HG03066 (cell line): ENCODE data around the gene NUBPL.

Experiments used
- ATAC-seq: cut with Tn5 transposase; IDR thresholded peaks from one replicate; pipeline ENCODE4 v1.9.1; 2021; ENCODE audit warnings: low read depth; ENCODE audit not compliant: unreplicated experiment

The NUBPL gene

DNA sequence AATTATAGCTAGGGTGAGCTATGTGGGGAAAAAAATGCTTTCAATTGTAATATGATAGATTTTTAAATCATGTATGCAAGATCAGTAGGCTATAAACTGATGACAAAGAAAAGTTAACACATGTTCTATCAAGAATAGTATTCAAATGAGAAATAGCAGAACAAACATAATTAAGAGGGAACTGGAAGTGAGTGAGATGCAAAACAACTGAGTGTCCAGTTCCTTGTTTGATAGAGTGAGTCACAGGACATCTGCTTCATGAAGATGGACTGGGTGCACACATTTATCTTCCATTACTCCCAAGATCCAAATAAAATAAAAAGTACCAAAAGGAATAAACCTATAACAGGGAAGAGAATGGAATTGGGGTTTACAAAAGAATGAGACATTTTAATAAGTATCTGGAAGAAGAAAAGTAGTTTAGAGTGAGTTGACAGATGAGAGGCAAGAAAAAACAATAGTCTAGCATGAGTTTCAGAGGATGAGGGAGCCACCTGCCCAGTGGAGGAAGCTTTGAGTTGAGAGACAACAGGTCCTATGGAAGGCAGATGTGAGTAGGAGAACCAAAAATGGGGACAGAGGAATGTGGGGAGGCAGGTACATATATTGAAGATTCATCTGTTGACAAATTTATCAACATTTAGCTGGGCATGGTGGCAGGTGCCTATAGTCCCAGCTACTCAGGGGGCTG is 337.8 kb downstream of the NUBPL start:
- no peak for ATAC-seq

- no peak for ATAC-seq
These were observed 340.8 kb downstream of the NUBPL start for GRCh38 chr14:31902002-31902401.

DNA sequence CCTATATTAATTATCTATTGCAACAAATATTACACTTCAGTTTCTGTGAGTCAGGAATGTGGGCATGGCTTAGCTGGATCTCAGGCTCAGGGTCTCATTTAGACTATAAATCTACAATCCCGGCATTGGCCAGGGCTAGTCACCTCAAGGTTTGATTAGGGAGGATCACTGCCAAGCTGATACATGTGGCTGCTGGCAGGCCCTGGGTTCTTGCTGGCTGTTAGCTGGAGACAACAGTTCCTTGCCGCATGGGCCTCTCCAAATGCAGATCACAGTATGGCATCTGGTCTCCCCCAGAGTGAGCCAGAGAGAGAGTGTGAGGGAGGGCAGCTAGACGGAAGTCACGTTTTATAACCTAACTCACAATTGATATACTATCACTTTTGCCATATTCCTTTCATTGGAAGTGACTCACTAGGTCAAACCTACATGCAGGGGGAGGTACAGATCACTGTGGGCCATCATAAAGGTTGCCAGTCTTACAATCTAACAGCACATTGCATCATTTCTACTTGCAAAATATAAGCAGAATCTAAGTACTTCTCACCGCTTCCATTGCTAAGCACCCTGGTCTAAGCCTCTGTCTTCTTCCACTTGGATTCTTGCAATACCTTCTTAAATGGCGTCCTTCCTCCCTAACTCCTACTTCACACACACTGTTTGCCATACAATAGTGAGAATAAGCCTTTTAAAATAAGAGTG is 341.9 kb downstream of the NUBPL start:
- no peak for ATAC-seq

DNA sequence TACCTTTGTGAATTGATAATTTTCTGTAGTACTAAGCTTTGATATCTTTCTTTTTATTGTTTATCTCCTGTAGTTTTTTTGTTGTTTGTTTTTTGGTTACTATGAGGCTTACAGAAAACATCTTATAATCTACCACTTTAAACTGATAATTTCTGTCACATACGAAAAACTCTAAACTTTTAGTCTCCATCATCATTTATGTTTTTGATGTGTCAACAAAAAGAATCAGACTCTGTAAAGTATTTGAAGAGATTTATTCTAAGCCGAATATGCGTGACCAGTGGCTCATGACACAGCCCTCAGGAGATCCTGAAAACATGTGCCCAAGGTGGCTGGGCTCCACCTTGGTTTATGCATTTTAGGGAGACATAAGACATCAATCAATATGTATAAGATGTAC is 348.8 kb downstream of the NUBPL start:
- no peak for ATAC-seq
